HFF-Myc (cell line): ENCODE results near the gene CACNB3.

ENCODE experiments used
- DNase-seq: peaks from one replicate; pipeline ENCODE4 v3.0.0-alpha.2; 2011; ENCODE audit warnings: low read depth; ENCODE audit errors: extremely low read depth
- H3K4me3 ChIP-seq: replicated peaks from 2 replicates; pipeline ENCODE4 v1.5.1; 2011; ENCODE audit warnings: low read depth, mild to moderate bottlenecking, control low read depth, low read length
- CTCF ChIP-seq: IDR thresholded peaks from 2 replicates; pipeline ENCODE4 v1.5.1; 2012; ENCODE audit warnings: mild to moderate bottlenecking, low read depth, low read length, control low read depth; ENCODE audit errors: missing control alignments

Gene CACNB3

DNA sequence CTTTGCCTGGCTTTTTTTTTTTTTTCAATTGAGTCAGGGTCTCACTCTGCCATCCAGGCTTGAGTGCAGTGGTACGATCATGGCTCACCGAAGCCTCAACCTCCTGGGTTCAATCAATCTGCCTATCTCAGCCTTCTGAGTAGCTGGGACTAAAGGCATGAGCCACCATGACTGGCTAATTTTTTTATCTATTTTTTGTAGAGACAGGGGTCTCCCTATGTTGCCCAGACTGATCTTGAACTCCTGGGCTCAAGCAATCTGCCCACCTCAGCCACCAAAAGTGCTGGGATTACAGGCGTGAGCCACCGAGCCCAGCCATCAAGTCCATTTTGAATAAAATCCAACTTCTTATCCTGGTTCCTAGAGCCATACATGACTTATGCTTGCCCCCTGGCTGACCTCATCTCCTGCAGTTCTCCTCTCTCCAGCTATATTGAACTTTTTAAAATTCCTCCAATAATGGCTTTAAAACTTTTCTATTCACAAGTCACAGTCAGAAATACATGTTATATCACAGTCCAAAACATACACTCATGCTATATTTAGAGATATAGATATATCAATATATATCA lies 57.7 kb downstream of the CACNB3 start:
- no peak overlapping the region for H3K4me3 ChIP-seq
- DNase-seq: no peak
- TF ChIP-seq CTCF: no peak
